Measurements from ENCODE around the gene MACROD2.

Gene MACROD2

DNA sequence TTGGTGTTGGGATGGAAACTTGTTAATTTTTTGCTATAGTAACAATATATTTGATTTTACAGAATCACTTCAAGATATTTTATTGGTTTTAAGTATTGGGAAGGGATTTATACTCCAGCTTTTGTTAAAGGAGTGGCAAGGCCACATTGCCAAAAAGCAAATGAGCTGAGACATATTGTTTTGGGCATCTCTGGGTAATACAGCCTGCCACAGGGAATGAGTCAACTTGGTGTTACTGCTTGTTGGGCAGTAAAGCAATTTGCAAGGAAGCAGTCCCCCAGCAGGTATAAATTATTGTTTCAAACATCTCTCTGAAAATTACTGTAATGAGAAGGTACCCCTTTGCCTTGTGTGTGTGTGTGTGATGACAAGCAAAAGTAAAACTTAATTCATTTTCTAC, 1210.4 kb downstream of the MACROD2 start:
- H3K4me1 Mint-ChIP-seq (ENCODE audit: low read depth), result no peaks in the 10 kb centered on the region
- no peak overlapping the region for H3K4me3 Mint-ChIP-seq
- H3K9me3 Mint-ChIP-seq, result peaks cover 29% of the 10 kb centered on the region
- no peaks in the 10 kb centered on the region for H3K27me3 Mint-ChIP-seq (ENCODE audit: low read depth)
- no peak overlapping the region for H3K27ac Mint-ChIP-seq
- no peak for DNase-seq (ENCODE audit: low spot score)
- H3K36me3 Mint-ChIP-seq (ENCODE audit: low read depth), result no peaks in the 10 kb centered on the region

DNA sequence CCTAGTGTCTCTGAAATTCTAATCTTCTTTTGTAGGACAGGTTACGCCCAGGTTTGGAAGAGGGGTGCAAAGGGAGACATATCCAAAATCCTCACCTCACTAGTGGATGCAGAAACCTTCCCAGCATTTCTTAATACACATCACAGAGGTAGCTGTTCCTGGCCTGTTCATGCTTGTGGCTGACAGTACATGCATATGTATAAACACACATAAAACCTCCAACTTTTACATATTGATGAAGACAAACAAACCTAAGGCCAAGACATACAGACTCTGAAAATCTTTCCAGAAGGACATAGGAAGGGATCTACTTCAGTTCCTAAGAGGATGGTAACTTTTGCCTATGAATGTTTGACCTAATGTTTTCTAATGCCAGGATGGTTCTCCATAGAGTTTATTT, 1214.2 kb downstream of the MACROD2 start:
- no peaks in the 10 kb centered on the region for H3K27me3 Mint-ChIP-seq (ENCODE audit: low read depth)
- no peak overlapping the region for H3K4me3 Mint-ChIP-seq
- H3K36me3 Mint-ChIP-seq (ENCODE audit: low read depth), result no peaks in the 10 kb centered on the region

GRCh38 chr20:15214051-15214450, 1218.7 kb downstream of the MACROD2 start:
- Mint-ChIP-seq H3K4me1 (ENCODE audit: low read depth) (no peaks in the 10 kb centered on the region), H3K9me3 (peaks cover 31% of the 10 kb centered on the region), H3K27me3 (ENCODE audit: low read depth) (no peaks in the 10 kb centered on the region), H3K36me3 (ENCODE audit: low read depth) (no peaks in the 10 kb centered on the region), H3K27ac (no peak overlapping the region), H3K4me3 (no peak overlapping the region)
- no peak for DNase-seq (ENCODE audit: low spot score)

More for the DNA sequence above, 1214.2 kb downstream of the MACROD2 start:
- no peaks in the 10 kb centered on the region for H3K4me1 Mint-ChIP-seq (ENCODE audit: low read depth)
- no peak for DNase-seq (ENCODE audit: low spot score)
- H3K9me3 Mint-ChIP-seq, result peaks cover 39% of the 10 kb centered on the region
- no peak overlapping the region for H3K27ac Mint-ChIP-seq

DNA sequence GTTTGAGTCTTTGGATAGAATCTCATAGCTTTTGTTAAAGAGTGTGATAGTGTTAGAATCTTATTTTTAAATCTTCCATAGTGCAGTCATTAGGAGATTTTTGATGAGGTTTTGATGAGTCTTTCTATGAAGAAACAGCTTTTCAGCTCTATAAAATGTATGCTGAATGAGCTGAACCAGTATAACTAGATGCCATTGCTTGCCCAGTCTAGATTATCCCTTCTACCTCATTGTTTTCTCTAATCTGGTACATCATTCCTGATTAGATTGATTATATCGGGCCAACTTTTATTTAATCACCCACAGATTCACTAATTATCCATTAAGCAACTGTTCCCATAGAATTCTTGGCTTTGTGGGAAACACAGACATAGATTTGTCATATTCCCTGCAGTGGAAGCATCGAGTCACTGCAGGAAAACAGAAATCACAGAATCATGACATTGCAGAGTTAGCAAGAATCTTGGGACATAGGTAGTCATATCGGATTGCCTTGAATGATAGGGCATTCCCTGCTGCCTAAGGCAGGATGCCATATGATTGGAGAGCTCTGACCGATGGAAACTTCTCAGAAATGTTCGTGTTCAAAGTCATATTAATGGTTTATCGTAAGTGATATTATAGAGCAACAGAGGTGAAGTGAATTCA, 1224.8 kb downstream of the MACROD2 start:
- no peaks in the 10 kb centered on the region for H3K4me1 Mint-ChIP-seq (ENCODE audit: low read depth)
- peaks cover 31% of the 10 kb centered on the region for H3K9me3 Mint-ChIP-seq
- no peaks in the 10 kb centered on the region for H3K27me3 Mint-ChIP-seq (ENCODE audit: low read depth)
- H3K27ac Mint-ChIP-seq, result no peak overlapping the region
- no peak overlapping the region for H3K4me3 Mint-ChIP-seq
- DNase-seq (ENCODE audit: low spot score), result no peak
- no peaks in the 10 kb centered on the region for H3K36me3 Mint-ChIP-seq (ENCODE audit: low read depth)

DNA sequence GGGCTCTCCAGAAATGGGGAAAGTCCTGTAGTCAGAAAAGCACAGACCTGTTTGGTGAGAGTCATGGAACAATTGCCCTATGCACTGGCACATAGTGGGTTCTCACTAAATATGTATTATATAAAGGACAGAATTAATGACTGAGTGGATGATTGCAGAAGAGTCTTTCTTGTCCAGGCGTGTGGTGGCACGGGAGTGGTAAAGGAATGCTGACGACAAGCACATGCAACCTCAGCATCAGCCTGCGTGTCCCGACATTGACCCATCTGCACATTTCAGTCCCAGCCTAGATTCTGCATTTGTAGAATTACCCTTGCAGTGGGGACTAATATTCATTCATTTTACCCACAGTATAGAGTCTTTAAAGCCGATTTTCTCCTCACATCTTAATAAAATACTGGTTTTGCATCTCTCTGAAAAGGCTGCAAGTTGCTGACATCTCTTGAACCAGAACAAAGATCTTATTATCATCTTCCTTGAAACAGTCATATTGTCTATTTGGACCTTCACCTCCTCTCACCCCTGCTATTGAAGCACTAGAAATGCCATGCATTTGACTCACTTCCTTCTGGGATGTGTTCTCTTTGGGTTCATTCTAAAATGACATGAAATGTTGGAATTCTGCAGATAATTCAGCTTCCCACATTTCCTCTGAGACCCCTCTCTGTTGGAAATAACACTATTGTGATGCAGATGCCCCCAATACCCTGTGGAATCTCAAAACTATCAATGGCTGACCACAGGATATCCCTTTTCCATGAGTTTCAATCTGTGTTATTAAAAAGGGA, 1225.7 kb downstream of the MACROD2 start:
- no peaks in the 10 kb centered on the region for H3K4me1 Mint-ChIP-seq (ENCODE audit: low read depth)
- no peak for DNase-seq (ENCODE audit: low spot score)

DNA sequence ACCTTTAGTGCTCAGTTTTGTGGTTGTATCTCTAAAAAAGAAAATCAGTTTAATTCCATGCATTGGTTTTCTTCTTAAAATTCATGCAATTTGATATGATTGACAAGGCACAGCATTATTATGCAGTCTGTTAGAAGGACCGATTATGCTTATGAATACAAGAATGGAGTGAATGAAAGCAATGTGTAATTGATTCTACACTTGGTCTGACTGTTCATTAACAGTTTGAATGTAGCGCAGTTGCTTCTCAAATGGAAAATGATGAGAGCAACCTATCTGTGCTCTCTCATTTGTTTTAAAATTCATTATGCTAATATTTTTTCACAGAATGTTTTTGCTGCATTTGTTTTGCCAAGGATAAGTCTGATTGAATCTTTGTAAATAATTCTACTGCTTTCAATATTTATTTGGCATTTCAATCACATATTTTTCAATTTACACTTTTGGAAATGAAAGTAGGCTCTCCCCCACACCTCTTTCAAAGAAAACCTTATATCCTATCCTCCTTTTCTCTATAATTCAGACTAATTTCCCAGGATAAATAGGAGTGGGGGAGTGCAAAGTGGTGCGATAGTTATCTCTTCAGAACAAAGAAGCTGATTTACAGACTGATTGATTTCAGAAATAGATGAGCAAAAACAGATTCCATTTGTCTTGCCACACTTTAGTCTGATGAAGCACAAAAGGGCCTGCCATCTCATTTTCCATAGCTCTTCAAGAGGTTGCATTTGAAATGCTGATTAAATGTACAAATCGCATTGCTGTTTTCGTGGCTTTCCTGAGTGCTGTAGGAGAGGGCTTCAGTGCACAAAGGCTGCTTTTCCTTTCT, 1227.4 kb downstream of the MACROD2 start:
- H3K27me3 Mint-ChIP-seq (ENCODE audit: low read depth), result no peaks in the 10 kb centered on the region
- no peak for DNase-seq (ENCODE audit: low spot score)
- H3K4me1 Mint-ChIP-seq (ENCODE audit: low read depth), result no peaks in the 10 kb centered on the region
- no peaks in the 10 kb centered on the region for H3K36me3 Mint-ChIP-seq (ENCODE audit: low read depth)
- H3K9me3 Mint-ChIP-seq, result peaks cover 31% of the 10 kb centered on the region
- H3K4me3 Mint-ChIP-seq, result no peak overlapping the region
- no peak overlapping the region for H3K27ac Mint-ChIP-seq

More for the DNA sequence above, 1225.7 kb downstream of the MACROD2 start:
- H3K27ac Mint-ChIP-seq, result no peak overlapping the region
- H3K27me3 Mint-ChIP-seq (ENCODE audit: low read depth), result no peaks in the 10 kb centered on the region
- no peak overlapping the region for H3K4me3 Mint-ChIP-seq
- no peaks in the 10 kb centered on the region for H3K36me3 Mint-ChIP-seq (ENCODE audit: low read depth)
- H3K9me3 Mint-ChIP-seq, result peaks cover 33% of the 10 kb centered on the region

GRCh38 chr20:15224199-15224598, 1228.9 kb downstream of the MACROD2 start:
- Mint-ChIP-seq H3K36me3 (ENCODE audit: low read depth) (no peaks in the 10 kb centered on the region), H3K4me1 (ENCODE audit: low read depth) (no peaks in the 10 kb centered on the region), H3K27ac (no peak overlapping the region), H3K9me3 (peaks cover 26% of the 10 kb centered on the region), H3K4me3 (no peak overlapping the region), H3K27me3 (ENCODE audit: low read depth) (no peaks in the 10 kb centered on the region)
- DNase-seq (ENCODE audit: low spot score), result no peak

GRCh38 chr20:15227102-15227501, 1231.8 kb downstream of the MACROD2 start:
- DNase-seq (ENCODE audit: low spot score), result no peak
- H3K9me3 Mint-ChIP-seq, result peaks cover 15% of the 10 kb centered on the region
- H3K4me3 Mint-ChIP-seq, result no peak overlapping the region
- no peak overlapping the region for H3K27ac Mint-ChIP-seq
- H3K27me3 Mint-ChIP-seq (ENCODE audit: low read depth), result no peaks in the 10 kb centered on the region
- H3K4me1 Mint-ChIP-seq (ENCODE audit: low read depth), result no peaks in the 10 kb centered on the region
- no peaks in the 10 kb centered on the region for H3K36me3 Mint-ChIP-seq (ENCODE audit: low read depth)

DNA sequence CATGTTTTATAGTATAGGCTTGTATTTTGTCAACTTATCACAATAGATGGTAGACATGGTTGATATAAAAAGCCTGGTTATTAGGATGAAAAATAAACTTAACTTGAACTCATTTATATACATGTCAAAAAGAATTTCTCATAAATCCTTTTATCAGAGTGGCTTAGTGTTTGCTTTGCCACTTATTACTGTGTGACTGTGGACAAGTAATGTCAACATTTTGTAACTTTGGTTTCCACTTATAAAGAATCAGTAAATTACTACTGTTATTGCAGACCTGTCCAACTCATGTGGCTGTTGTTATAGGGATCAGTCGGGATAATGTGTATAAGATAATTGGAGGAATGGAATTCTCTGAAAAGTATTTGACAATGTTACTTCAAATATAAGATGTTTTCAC, 1236.9 kb downstream of the MACROD2 start:
- Mint-ChIP-seq H3K4me3 (no peak overlapping the region), H3K27me3 (ENCODE audit: low read depth) (no peaks in the 10 kb centered on the region), H3K4me1 (ENCODE audit: low read depth) (no peaks in the 10 kb centered on the region), H3K27ac (no peak overlapping the region), H3K9me3 (peaks cover 17% of the 10 kb centered on the region), H3K36me3 (ENCODE audit: low read depth) (no peaks in the 10 kb centered on the region)
- no peak for DNase-seq (ENCODE audit: low spot score)

DNA sequence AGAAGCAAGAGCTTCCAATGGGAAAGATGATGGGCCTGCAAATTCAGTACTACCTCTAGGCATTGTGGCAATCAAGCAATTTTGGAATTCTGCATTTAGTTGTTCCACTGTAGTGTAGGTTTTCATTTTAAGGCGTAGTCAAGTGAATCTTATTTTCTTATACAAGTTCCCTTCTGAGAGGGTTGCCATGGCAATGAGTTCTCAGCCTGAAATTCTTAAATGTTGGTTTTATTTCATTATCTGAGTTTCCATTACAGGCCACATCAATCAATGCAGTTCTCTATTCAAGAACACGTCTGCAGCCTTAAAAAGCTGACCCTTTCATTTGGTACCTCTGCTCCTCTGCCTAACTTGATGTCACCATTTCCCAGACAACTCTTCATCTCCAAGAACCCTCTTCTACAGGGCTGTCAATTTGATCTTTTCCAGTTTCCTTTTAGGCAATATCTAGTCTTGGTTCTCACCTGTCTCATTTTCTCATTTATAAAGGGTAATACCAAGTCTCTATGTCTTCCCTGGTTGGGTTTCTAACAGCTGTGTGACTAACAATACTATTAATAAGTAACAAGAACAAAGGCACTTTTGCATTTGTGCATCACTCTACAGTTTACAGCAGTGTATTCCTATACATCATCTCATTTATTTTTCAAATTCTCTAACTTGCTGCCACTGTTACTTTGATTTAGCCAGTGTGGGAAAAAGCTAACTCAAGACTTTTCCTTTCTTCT, 1240.3 kb downstream of the MACROD2 start:
- H3K36me3 Mint-ChIP-seq (ENCODE audit: low read depth), result no peaks in the 10 kb centered on the region
- no peak overlapping the region for H3K27ac Mint-ChIP-seq
- H3K9me3 Mint-ChIP-seq, result peaks cover 24% of the 10 kb centered on the region
- no peak overlapping the region for H3K4me3 Mint-ChIP-seq
- no peaks in the 10 kb centered on the region for H3K4me1 Mint-ChIP-seq (ENCODE audit: low read depth)
- H3K27me3 Mint-ChIP-seq (ENCODE audit: low read depth), result no peaks in the 10 kb centered on the region
- no peak for DNase-seq (ENCODE audit: low spot score)

DNA sequence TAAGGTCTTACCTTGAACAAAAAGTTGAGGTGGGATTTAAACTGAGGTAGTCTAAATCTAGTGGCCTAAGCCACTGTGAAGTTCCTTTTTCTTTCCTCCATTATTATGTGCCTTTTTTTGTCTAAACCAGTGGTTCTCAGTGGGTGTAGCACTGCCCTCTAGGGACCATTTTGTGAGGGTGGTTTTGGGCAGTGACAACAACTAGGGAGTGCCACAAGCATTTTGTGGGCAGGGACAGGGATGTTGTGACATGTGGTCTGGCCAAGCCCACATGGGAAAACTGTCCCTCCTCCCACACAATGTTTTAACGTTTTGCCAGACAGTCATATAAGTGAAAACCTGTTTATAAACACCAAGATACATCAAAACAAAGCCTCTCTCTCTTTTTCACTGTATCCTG, 1241.5 kb downstream of the MACROD2 start:
- H3K36me3 Mint-ChIP-seq (ENCODE audit: low read depth), result no peaks in the 10 kb centered on the region
- DNase-seq (ENCODE audit: low spot score), result no peak
- H3K9me3 Mint-ChIP-seq, result peaks cover 24% of the 10 kb centered on the region

GRCh38 chr20:15239542-15240206, 1244.4 kb downstream of the MACROD2 start:
- H3K4me3 Mint-ChIP-seq, result no peak overlapping the region
- no peaks in the 10 kb centered on the region for H3K36me3 Mint-ChIP-seq (ENCODE audit: low read depth)

More for the DNA sequence above, 1241.5 kb downstream of the MACROD2 start:
- H3K27me3 Mint-ChIP-seq (ENCODE audit: low read depth), result no peaks in the 10 kb centered on the region
- H3K27ac Mint-ChIP-seq, result no peak overlapping the region
- no peak overlapping the region for H3K4me3 Mint-ChIP-seq
- no peaks in the 10 kb centered on the region for H3K4me1 Mint-ChIP-seq (ENCODE audit: low read depth)

DNA sequence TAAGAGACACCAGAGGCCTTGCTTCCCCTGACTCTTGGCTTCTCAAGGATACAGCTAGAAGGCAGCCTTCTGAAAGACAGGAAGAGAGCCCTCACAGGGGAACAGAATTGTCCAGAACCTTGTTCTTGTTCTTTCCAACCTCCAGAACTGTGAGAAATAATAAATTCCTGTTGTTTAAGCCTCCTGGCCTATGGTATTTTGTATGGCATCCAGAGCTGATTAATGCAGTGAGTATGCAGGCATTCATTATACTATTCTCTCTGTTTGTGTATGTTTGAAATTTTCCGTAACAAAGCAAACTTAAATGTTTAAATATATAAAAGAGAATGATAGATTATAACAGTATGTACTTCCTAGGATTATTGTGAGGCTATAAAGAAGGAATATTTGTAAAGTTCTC, 1245.5 kb downstream of the MACROD2 start:
- no peaks in the 10 kb centered on the region for H3K27me3 Mint-ChIP-seq (ENCODE audit: low read depth)
- peaks cover 10% of the 10 kb centered on the region for H3K9me3 Mint-ChIP-seq
- no peak overlapping the region for H3K27ac Mint-ChIP-seq
- no peak for DNase-seq (ENCODE audit: low spot score)
- H3K4me3 Mint-ChIP-seq, result no peak overlapping the region
- no peaks in the 10 kb centered on the region for H3K36me3 Mint-ChIP-seq (ENCODE audit: low read depth)
- no peaks in the 10 kb centered on the region for H3K4me1 Mint-ChIP-seq (ENCODE audit: low read depth)

More at GRCh38 chr20:15239542-15240206, 1244.4 kb downstream of the MACROD2 start:
- H3K9me3 Mint-ChIP-seq, result peaks cover 13% of the 10 kb centered on the region
- no peak for DNase-seq (ENCODE audit: low spot score)
- H3K4me1 Mint-ChIP-seq (ENCODE audit: low read depth), result no peaks in the 10 kb centered on the region
- H3K27ac Mint-ChIP-seq, result no peak overlapping the region
- no peaks in the 10 kb centered on the region for H3K27me3 Mint-ChIP-seq (ENCODE audit: low read depth)
